NCI-H2196 (cell line): ENCODE measurements around the gene CFLAR.
"Not testable (repeated sequence)": the region's sequence is repeated elsewhere in the genome, so short reads cannot be mapped to it uniquely, and the experiment has no call there.

ENCODE experiments used
- DNase-seq: peaks from one replicate; lab custom pipeline; 2025; ENCODE audit not compliant: unreplicated experiment; lab: John Stamatoyannopoulos, UW

CFLAR gene

GRCh38 chr2:201144101-201145051, 28.4 kb downstream of the CFLAR start:
- no peak for DNase-seq

GRCh38 chr2:201148434-201148990, 32.5 kb downstream of the CFLAR start:
- no peak for DNase-seq

GRCh38 chr2:201149064-201149820, 33.3 kb downstream of the CFLAR start:
- no peak for DNase-seq

- not testable (repeated sequence) for DNase-seq
Measured at GRCh38 chr2:201149821-201150165, 33.8 kb downstream of the CFLAR start.

GRCh38 chr2:201150454-201151020, 34.6 kb downstream of the CFLAR start:
- no peak for DNase-seq

- DNase-seq, result no peak
Measured at GRCh38 chr2:201151127-201151981, 35.4 kb downstream of the CFLAR start.

GRCh38 chr2:201152517-201152916, 36.6 kb downstream of the CFLAR start:
- DNase-seq, result no peak

GRCh38 chr2:201152999-201153815, 37.2 kb downstream of the CFLAR start:
- DNase-seq, result no peak

GRCh38 chr2:201154615-201155399, 38.8 kb downstream of the CFLAR start:
- DNase-seq, result no peak

GRCh38 chr2:201156036-201156435, 40.1 kb downstream of the CFLAR start:
- DNase-seq, result no peak

- DNase-seq, result no peak
Measured at GRCh38 chr2:201156640-201157039, 40.7 kb downstream of the CFLAR start.

- DNase-seq, result no peak
Measured at GRCh38 chr2:201157694-201158093, 41.7 kb downstream of the CFLAR start.

GRCh38 chr2:201158111-201158929, 42.4 kb downstream of the CFLAR start:
- DNase-seq, result peak; percentile 64

GRCh38 chr2:201164166-201164565, 48.2 kb downstream of the CFLAR start:
- DNase-seq, result no peak

- no peak for DNase-seq
Measured at GRCh38 chr2:201167546-201167945, 51.6 kb downstream of the CFLAR start.

- DNase-seq, result not testable (repeated sequence)
Measured at GRCh38 chr2:201168496-201168895, 52.5 kb downstream of the CFLAR start.

- no peak for DNase-seq
Measured at GRCh38 chr2:201171259-201171814, 55.4 kb downstream of the CFLAR start.

GRCh38 chr2:201172279-201172678, 56.3 kb downstream of the CFLAR start:
- no peak for DNase-seq
